Measurements from ENCODE around the gene TNRC6B.
"Not testable (repeated sequence)": the region's sequence is repeated elsewhere in the genome, so short reads cannot be mapped to it uniquely, and the experiment has no call there.

TNRC6B gene

GRCh38 chr22:40294696-40295095 is 117.0 kb downstream of the TNRC6B start:
- no peak for DNase-seq

- DNase-seq, result no peak
These were observed 122.6 kb downstream of the TNRC6B start for GRCh38 chr22:40300316-40300715.

GRCh38 chr22:40300884-40301672 is 123.4 kb downstream of the TNRC6B start:
- no peak for DNase-seq

GRCh38 chr22:40302149-40302548 is 124.4 kb downstream of the TNRC6B start:
- DNase-seq, result no peak

- DNase-seq, result no peak
These were observed 127.9 kb downstream of the TNRC6B start for GRCh38 chr22:40305625-40306024.

GRCh38 chr22:40308999-40309573 is 131.4 kb downstream of the TNRC6B start:
- no peak for DNase-seq

- no peak for DNase-seq
These were observed 131.9 kb downstream of the TNRC6B start for GRCh38 chr22:40309631-40310030.

GRCh38 chr22:40310081-40310767 is 132.5 kb downstream of the TNRC6B start:
- DNase-seq, result no peak

- no peak for DNase-seq
These were observed 133.0 kb downstream of the TNRC6B start for GRCh38 chr22:40310768-40311120.

GRCh38 chr22:40311646-40312045 is 133.9 kb downstream of the TNRC6B start:
- not testable (repeated sequence) for DNase-seq

- no peak for DNase-seq
These were observed 134.3 kb downstream of the TNRC6B start for GRCh38 chr22:40312050-40312449.

- DNase-seq, result no peak
These were observed 135.3 kb downstream of the TNRC6B start for GRCh38 chr22:40313007-40313406.

- DNase-seq, result no peak
These were observed 136.3 kb downstream of the TNRC6B start for GRCh38 chr22:40314041-40314440.

- no peak for DNase-seq
These were observed 143.0 kb downstream of the TNRC6B start for GRCh38 chr22:40320687-40321086.

- no peak for DNase-seq
These were observed 144.3 kb downstream of the TNRC6B start for GRCh38 chr22:40322021-40322420.

- DNase-seq, result no peak
These were observed 145.2 kb downstream of the TNRC6B start for GRCh38 chr22:40322818-40323447.

- DNase-seq, result no peak
These were observed 146.0 kb downstream of the TNRC6B start for GRCh38 chr22:40323681-40324171.

GRCh38 chr22:40324468-40325305 is 147.0 kb downstream of the TNRC6B start:
- DNase-seq, result no peak

GRCh38 chr22:40325315-40325714 is 147.6 kb downstream of the TNRC6B start:
- no peak for DNase-seq

GRCh38 chr22:40326905-40327735 is 149.4 kb downstream of the TNRC6B start:
- DNase-seq, result no peak

Measured in NCI-H1436 treated with DMSO at 0.1 percent for 48 hours (cell line).